A549 (cell line): Measurements from ENCODE around the gene UQCR11.

Experiments
- EP300 ChIP-seq, 2 experiments: fragments of >200 bp; sonication (Bioruptor Twin); formaldehyde crosslinking; IDR thresholded peaks; 2 replicates in 1 of 2; 3 replicates in 1 of 2; pipeline ENCODE4 v1.6.1; 2016 to 2017
- ESRRA ChIP-seq: fragments of 150-350 bp; IDR thresholded peaks from 2 replicates; pipeline ENCODE4 v1.6.1; 2014; ENCODE audit warnings: mild to moderate bottlenecking, low read length, borderline replicate concordance
- JUN ChIP-seq, 2 experiments: fragments of >200 bp; sonication (Bioruptor Twin); formaldehyde crosslinking; IDR thresholded peaks; 2 replicates in 1 of 2; 3 replicates in 1 of 2; pipeline ENCODE4 v1.6.1; 2016 to 2017
- JUNB ChIP-seq: fragments of >200 bp; sonication (Bioruptor Twin); formaldehyde crosslinking; IDR thresholded peaks from 2 replicates; pipeline ENCODE4 v1.6.1; 2016
- NR3C1 ChIP-seq: fragments of >200 bp; sonication (Bioruptor Twin); formaldehyde crosslinking; IDR thresholded peaks from 3 replicates; pipeline ENCODE4 v1.6.1; 2017
- PHF8 ChIP-seq: fragments of 200-600 bp; sonication (generic); IDR thresholded peaks from 2 replicates; pipeline ENCODE4 v1.6.1; 2016; ENCODE audit warnings: low read depth, mild to moderate bottlenecking, antibody characterized with exemption, moderate library complexity, borderline replicate concordance
- POLR2A ChIP-seq: IDR thresholded peaks from 2 replicates; pipeline ENCODE4 v1.6.1; 2012; ENCODE audit warnings: mild to moderate bottlenecking, low read length
- ZFP36 ChIP-seq: fragments of 450-650 bp; IDR thresholded peaks from 2 replicates; pipeline ENCODE4 v1.6.1; 2014; ENCODE audit warnings: borderline replicate concordance; ENCODE audit not compliant: partially characterized antibody
- TF ChIP-seq, protein P1 (sequence below): fragments of >200 bp; sonication (Bioruptor Twin); formaldehyde crosslinking; IDR thresholded peaks from 3 replicates; pipeline ENCODE4 v1.5.1; 2016
- TF ChIP-seq, protein P2 (sequence below): fragments of >200 bp; sonication (Bioruptor Twin); formaldehyde crosslinking; IDR thresholded peaks from 2 replicates; pipeline ENCODE4 v1.6.1; 2016
- TF ChIP-seq, protein P3 (sequence below): fragments of 150-350 bp; IDR thresholded peaks from 2 replicates; pipeline ENCODE4 v1.6.1; 2014; ENCODE audit warnings: low read depth, mild to moderate bottlenecking, low read length
- TF ChIP-seq, protein P4 (sequence below): fragments of 200-600 bp; sonication (generic); IDR thresholded peaks from 2 replicates; pipeline ENCODE4 v1.6.1; 2016; ENCODE audit warnings: antibody characterized with exemption, mild to moderate bottlenecking, moderate library complexity

DNA sequence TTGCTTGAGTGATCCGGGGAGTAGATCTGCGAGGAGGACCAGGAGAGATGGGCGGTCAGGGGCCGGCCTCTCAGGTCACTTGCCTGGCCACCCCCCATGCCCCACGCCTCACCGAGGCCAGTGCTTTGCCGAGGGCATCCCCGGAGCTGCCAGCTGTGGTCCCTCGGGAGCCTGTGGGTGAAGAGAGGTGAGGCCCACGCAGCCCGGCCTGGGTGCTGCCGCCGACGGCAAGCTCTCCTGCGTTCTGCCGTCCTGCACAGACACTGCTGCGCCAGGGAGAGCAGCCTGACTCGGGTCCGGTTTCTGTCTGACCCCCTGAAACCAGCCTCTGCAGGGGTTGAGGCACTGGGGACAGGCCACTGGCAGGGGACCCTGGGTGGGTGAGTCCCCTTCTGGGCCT, 15.8 kb upstream of the UQCR11 start:
- TF ChIP-seq NR3C1 (no peak), JUN (IDR thresholded peaks at IDR 0.05) (no peak), JUNB (no peak), PHF8 (no peak), POLR2A (no peak), EP300 (IDR thresholded peaks at IDR 0.05) (no peak), ZFP36 (no peak), ESRRA (no peak)
- TF ChIP-seq, protein P1, sequence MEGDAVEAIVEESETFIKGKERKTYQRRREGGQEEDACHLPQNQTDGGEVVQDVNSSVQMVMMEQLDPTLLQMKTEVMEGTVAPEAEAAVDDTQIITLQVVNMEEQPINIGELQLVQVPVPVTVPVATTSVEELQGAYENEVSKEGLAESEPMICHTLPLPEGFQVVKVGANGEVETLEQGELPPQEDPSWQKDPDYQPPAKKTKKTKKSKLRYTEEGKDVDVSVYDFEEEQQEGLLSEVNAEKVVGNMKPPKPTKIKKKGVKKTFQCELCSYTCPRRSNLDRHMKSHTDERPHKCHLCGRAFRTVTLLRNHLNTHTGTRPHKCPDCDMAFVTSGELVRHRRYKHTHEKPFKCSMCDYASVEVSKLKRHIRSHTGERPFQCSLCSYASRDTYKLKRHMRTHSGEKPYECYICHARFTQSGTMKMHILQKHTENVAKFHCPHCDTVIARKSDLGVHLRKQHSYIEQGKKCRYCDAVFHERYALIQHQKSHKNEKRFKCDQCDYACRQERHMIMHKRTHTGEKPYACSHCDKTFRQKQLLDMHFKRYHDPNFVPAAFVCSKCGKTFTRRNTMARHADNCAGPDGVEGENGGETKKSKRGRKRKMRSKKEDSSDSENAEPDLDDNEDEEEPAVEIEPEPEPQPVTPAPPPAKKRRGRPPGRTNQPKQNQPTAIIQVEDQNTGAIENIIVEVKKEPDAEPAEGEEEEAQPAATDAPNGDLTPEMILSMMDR, result no peak
- TF ChIP-seq, protein P2, sequence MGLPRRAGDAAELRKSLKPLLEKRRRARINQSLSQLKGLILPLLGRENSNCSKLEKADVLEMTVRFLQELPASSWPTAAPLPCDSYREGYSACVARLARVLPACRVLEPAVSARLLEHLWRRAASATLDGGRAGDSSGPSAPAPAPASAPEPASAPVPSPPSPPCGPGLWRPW, result no peak
- TF ChIP-seq, protein P3, sequence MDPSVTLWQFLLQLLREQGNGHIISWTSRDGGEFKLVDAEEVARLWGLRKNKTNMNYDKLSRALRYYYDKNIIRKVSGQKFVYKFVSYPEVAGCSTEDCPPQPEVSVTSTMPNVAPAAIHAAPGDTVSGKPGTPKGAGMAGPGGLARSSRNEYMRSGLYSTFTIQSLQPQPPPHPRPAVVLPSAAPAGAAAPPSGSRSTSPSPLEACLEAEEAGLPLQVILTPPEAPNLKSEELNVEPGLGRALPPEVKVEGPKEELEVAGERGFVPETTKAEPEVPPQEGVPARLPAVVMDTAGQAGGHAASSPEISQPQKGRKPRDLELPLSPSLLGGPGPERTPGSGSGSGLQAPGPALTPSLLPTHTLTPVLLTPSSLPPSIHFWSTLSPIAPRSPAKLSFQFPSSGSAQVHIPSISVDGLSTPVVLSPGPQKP, result no peak
- TF ChIP-seq, protein P4, sequence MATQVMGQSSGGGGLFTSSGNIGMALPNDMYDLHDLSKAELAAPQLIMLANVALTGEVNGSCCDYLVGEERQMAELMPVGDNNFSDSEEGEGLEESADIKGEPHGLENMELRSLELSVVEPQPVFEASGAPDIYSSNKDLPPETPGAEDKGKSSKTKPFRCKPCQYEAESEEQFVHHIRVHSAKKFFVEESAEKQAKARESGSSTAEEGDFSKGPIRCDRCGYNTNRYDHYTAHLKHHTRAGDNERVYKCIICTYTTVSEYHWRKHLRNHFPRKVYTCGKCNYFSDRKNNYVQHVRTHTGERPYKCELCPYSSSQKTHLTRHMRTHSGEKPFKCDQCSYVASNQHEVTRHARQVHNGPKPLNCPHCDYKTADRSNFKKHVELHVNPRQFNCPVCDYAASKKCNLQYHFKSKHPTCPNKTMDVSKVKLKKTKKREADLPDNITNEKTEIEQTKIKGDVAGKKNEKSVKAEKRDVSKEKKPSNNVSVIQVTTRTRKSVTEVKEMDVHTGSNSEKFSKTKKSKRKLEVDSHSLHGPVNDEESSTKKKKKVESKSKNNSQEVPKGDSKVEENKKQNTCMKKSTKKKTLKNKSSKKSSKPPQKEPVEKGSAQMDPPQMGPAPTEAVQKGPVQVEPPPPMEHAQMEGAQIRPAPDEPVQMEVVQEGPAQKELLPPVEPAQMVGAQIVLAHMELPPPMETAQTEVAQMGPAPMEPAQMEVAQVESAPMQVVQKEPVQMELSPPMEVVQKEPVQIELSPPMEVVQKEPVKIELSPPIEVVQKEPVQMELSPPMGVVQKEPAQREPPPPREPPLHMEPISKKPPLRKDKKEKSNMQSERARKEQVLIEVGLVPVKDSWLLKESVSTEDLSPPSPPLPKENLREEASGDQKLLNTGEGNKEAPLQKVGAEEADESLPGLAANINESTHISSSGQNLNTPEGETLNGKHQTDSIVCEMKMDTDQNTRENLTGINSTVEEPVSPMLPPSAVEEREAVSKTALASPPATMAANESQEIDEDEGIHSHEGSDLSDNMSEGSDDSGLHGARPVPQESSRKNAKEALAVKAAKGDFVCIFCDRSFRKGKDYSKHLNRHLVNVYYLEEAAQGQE, result no peak
